Activated naive CD4-positive, alpha-beta T cell treated with anti-CD3 and anti-CD28 coated beads for 36 hours (primary cell): Measurements from ENCODE around the gene KPNA3. TPM values are rescaled to one million over a fixed set of nuclear protein-coding genes. Genes with fewer than 3 reads are reported as not detected.
"Not testable (repeated sequence)": the region's sequence is repeated elsewhere in the genome, so short reads cannot be mapped to it uniquely, and the experiment has no call there.

Experiments used
- CTCF ChIA-PET: fragments of 350-600 bp; sonication (Branson Sonifier 250); formaldehyde crosslinking; loops from one replicate; lab custom pipeline; 2021; ENCODE audit warnings: antibody characterized with exemption; lab: Charles Lee
- DNase-seq: peaks from one replicate; pipeline ENCODE4 v3.0.0-alpha.2; 2020
- H3K27ac Mint-ChIP-seq: one replicate; pipeline ENCODE4 v1.8.0; 2021; ENCODE audit warnings: mild to moderate bottlenecking, mixed read lengths
- H3K27me3 Mint-ChIP-seq: one replicate; pipeline ENCODE4 v1.8.0; 2021; ENCODE audit warnings: low read depth, mixed read lengths
- H3K36me3 Mint-ChIP-seq: one replicate; pipeline ENCODE4 v1.8.0; 2021; ENCODE audit warnings: low read depth, mixed read lengths
- H3K4me1 Mint-ChIP-seq: one replicate; pipeline ENCODE4 v1.8.0; 2021; ENCODE audit warnings: low read depth, mixed read lengths
- H3K4me3 Mint-ChIP-seq: one replicate; pipeline ENCODE4 v1.8.0; 2021; ENCODE audit warnings: mild to moderate bottlenecking, moderate library complexity, mixed read lengths
- H3K9me3 Mint-ChIP-seq: one replicate; pipeline ENCODE4 v1.8.0; 2021; ENCODE audit warnings: mixed read lengths
- intact Hi-C: fragments of 100-400 bp; cut with micrococcal nuclease; formaldehyde crosslinking; loops from one replicate; pipeline ENCODE4 v1.15.1; 2023
- total RNA-seq, 2 experiments: library from RNA; stranded (reverse); gene quantifications; one replicate each; pipeline ENCODE4 v1.2.3, GENCODE V29; 2021

The KPNA3 gene
- total RNA-seq, 2 experiments from 2014 or later: 47.9 to 50.7 TPM

DNA sequence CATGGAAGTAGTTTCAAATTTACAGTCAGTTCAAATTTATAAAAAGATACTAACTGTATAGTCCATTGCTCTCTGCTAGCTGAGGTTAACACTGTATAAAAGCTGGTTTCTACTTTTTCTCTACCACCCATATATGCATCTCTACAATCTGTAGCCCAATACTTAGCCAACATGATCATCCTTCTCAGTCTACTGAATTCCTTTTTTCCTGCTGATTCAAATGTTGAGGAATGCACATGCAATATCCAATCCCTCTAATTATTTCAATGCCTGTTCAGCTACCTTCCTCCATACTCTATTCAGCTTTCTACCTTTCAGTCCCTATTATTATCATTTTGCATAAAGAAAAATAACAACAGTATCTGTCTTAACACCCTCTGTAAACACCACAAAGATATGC, 15.6 kb downstream of the KPNA3 start:
- Mint-ChIP-seq H3K9me3 (no peaks in the 10 kb centered on the region), H3K27me3 (no peaks in the 10 kb centered on the region), H3K4me1 (peaks cover 42% of the 10 kb centered on the region), H3K27ac (no peak overlapping the region), H3K36me3 (no peaks in the 10 kb centered on the region), H3K4me3 (no peak overlapping the region)
- CTCF ChIA-PET: no interaction called here
- intact Hi-C loops: no loop called here
- DNase-seq: no peak

DNA sequence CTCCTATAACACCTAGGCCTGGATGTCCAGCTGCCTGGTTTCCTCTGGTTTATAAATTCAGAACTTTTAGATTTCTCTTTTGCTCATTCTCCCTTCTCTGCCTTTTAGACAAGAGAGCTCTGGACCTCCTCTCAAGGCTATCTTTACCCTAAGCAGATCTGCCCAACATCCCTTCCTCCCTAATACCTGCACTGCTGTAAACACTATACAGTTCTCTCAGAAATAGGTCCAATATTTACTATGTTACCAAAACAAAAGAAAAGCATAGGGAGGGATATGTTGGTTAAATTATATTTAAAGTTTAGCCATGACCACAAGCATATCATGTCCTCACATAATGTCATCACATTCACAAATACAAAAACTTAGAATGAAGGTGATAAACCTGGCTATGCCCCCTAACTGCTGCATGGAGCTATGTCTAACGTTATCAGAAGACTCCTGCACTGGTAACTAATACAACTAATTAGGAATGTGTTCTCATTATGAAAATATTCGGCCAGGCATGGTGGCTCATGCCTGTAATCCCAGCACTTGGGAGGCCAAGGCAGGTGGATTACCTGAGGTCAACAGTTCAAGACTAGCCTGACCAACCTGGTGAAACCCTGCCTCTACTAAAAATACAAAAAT, 18.0 kb downstream of the KPNA3 start:
- no peak overlapping the region for H3K27ac Mint-ChIP-seq
- H3K9me3 Mint-ChIP-seq: no peaks in the 10 kb centered on the region
- peaks cover 38% of the 10 kb centered on the region for H3K4me1 Mint-ChIP-seq
- no peak overlapping the region for H3K4me3 Mint-ChIP-seq
- CTCF ChIA-PET: no interaction called here
- no peak for DNase-seq
- no peaks in the 10 kb centered on the region for H3K27me3 Mint-ChIP-seq
- H3K36me3 Mint-ChIP-seq: no peaks in the 10 kb centered on the region
- intact Hi-C loops: loop anchor here (1.0 kb wide), 1 partner anchor 11 kb away; no protein-coding TSS in a partner anchor

DNA sequence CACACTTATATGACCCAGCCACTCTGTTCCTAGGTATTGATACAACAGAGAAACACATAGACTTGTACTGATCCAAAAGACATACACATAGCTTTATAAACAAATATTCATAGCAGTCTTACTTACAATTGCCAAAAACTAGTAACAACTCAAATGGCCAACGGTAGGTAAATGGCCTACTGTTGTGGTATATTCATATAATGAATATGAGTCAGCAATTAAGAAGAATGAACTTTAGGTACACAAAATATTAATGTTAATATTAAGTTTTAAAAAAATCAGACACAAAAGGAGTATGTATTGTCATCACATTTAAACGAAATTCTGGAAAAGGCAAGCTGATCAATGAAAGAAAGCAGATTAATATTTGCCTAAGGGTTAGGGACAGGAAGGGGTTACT, 19.7 kb downstream of the KPNA3 start:
- no peaks in the 10 kb centered on the region for H3K27me3 Mint-ChIP-seq
- H3K4me3 Mint-ChIP-seq: no peak overlapping the region
- H3K9me3 Mint-ChIP-seq: no peaks in the 10 kb centered on the region
- CTCF ChIA-PET: no interaction called here
- no peaks in the 10 kb centered on the region for H3K36me3 Mint-ChIP-seq
- H3K27ac Mint-ChIP-seq: no peak overlapping the region
- peaks cover 33% of the 10 kb centered on the region for H3K4me1 Mint-ChIP-seq
- no peak for DNase-seq
- intact Hi-C loops: no loop called here

DNA sequence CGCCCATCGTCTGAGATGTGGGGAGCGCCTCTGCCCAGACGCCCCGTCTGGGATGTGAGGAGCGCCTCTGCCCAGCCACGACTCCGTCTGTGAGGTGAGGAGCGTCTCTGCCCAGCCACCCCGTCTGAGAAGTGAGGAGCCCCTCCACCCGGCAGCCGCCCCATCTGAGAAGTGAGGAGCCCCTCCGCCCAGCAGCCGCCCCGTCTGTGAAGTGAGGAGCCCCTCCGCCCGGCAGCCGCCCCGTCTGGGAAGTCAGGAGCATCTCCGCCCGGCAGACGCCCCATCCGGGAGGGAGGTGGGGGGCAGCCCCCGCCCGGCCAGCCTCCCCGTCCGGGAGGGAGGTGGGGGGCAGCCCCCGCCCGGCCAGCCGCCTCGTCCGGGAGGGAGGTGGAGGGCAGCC, 30.7 kb downstream of the KPNA3 start:
- H3K27me3 Mint-ChIP-seq, H3K27ac Mint-ChIP-seq, H3K4me3 Mint-ChIP-seq, DNase-seq, intact Hi-C loops, H3K9me3 Mint-ChIP-seq, CTCF ChIA-PET: not testable (repeated sequence)
- Mint-ChIP-seq H3K36me3 (peaks cover 26% of the 10 kb centered on the region), H3K4me1 (peaks cover 29% of the 10 kb centered on the region)

DNA sequence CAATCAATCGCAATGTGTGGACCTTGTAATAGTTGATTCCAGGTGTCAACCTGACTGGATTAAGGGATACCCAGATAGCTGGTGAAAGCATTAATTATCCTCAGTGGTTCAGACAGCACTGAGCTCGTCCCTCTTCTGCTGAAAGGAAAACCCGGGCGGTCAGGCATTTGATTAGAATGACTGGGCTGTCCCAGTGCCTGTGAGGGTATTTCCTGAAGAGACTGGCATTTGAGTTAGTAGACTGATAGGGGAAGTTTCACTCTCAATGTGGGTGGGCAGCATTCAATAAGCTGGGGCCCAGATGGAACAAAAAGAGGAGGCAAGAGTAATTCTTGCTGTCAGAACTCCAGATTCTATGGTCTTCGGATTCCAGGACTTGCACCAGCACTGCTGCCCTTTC, 31.9 kb downstream of the KPNA3 start:
- Mint-ChIP-seq H3K36me3 (peaks cover 27% of the 10 kb centered on the region), H3K4me3 (no peak overlapping the region), H3K27ac (no peak overlapping the region), H3K4me1 (peaks cover 31% of the 10 kb centered on the region), H3K9me3 (peaks cover 5% of the 10 kb centered on the region), H3K27me3 (no peaks in the 10 kb centered on the region)
- intact Hi-C loops: no loop called here
- CTCF ChIA-PET: no interaction called here
- no peak for DNase-seq

DNA sequence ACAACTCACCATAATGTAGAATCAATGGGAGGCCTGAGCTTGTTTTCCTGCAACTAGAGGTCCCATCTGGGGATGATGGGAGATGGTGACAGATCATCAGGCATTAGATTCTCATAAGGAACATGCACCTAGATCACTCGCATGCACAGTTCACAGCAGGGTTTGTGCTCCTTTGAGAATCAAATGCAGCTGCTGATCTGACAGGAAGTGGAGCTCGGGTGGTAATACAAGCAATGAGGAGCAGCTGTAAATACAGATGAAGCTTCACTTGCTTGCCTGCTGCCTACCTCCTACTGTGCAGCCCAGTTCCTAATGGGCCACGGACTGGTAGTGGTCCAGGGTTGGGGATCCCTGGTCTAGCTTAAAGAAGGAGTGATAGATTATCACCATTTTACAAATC, 33.0 kb downstream of the KPNA3 start:
- no peaks in the 10 kb centered on the region for H3K27me3 Mint-ChIP-seq
- H3K9me3 Mint-ChIP-seq: peaks cover 5% of the 10 kb centered on the region
- intact Hi-C loops: no loop called here
- H3K36me3 Mint-ChIP-seq: peaks cover 27% of the 10 kb centered on the region
- H3K4me3 Mint-ChIP-seq: no peak overlapping the region
- H3K4me1 Mint-ChIP-seq: peaks cover 37% of the 10 kb centered on the region
- no peak overlapping the region for H3K27ac Mint-ChIP-seq
- DNase-seq: peak; percentile 7
- CTCF ChIA-PET: interaction anchor here (0.9 kb wide), 1 partner anchor 177 kb away, joined by 3 read pairs; the partner anchor contains the start of gene SPRYD7

DNA sequence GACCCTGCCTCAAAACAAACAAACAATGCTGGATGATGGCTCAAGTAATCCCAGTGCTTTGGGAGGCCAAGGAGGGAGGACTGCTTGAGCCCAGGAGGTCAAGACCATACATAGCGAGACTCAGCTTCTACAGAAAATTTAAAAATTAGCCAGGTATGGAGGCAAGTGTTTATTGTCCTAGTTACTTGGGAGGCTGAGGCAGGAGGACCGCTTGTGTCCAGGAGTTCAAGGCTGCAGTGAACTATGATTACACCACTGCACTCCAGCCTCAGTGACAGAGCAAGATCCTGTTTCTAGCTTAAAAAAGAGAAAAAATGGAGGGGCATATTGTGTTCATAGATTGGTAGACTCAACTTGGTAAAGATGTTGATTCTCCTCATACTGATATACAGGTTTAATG, 36.2 kb downstream of the KPNA3 start:
- Mint-ChIP-seq H3K4me3 (no peak overlapping the region), H3K36me3 (peaks cover 19% of the 10 kb centered on the region), H3K9me3 (peaks cover 5% of the 10 kb centered on the region), H3K27me3 (no peaks in the 10 kb centered on the region), H3K27ac (no peak overlapping the region), H3K4me1 (peaks cover 57% of the 10 kb centered on the region)
- no peak for DNase-seq
- CTCF ChIA-PET: interaction anchor here (0.8 kb wide), 1 partner anchor 17 kb away, joined by 3 read pairs; no protein-coding TSS in a partner anchor
- intact Hi-C loops: no loop called here

DNA sequence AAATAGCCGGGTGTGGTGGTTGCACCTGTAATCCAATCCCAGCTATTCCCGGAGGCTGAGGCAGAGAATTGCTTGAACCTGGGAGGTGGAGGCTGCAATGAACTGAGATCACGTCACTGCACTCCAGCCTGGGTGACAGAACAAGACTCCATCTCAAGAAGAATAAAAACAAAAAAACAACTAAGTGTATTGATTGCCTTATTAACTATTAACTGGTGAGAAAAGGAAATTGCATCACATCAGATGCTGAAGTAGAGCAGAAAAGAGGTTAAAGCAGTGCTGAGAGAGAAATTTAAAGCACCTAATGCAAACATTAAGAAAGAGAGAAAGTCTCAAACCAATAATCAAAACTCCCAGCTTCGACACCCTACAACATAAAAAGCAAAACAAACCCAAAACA, 38.3 kb downstream of the KPNA3 start:
- H3K36me3 Mint-ChIP-seq: peaks cover 9% of the 10 kb centered on the region
- CTCF ChIA-PET: no interaction called here
- no peaks in the 10 kb centered on the region for H3K9me3 Mint-ChIP-seq
- no peaks in the 10 kb centered on the region for H3K27me3 Mint-ChIP-seq
- no peak overlapping the region for H3K4me3 Mint-ChIP-seq
- H3K27ac Mint-ChIP-seq: no peak overlapping the region
- peaks cover 47% of the 10 kb centered on the region for H3K4me1 Mint-ChIP-seq
- intact Hi-C loops: no loop called here
- DNase-seq: no peak

DNA sequence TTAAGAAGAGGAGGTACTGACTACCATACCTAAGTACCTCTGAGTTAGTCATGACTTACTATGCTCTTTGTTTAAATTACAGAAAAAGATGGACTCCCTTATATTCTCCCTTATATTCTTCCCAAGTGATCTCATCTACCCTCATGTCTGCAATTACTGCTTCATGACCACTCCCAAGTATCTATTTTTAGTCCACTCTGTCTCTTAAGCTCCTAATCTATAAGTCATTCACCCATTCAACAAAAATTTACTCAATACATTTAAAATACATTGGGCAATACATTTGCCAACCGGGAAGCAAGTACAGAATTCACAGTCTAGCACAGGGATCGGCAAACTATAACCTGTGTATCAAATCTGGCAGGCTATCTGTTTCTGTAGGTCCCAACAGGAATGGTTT, 42.6 kb downstream of the KPNA3 start:
- Mint-ChIP-seq H3K9me3 (no peaks in the 10 kb centered on the region), H3K4me1 (peaks cover 30% of the 10 kb centered on the region), H3K27me3 (no peaks in the 10 kb centered on the region), H3K27ac (no peak overlapping the region), H3K36me3 (peaks cover 10% of the 10 kb centered on the region), H3K4me3 (no peak overlapping the region)
- CTCF ChIA-PET: interaction anchor here (0.8 to 0.9 kb wide), 2 partner anchors 180 to 247 kb away, joined by 3 to 4 read pairs; no protein-coding TSS in a partner anchor
- DNase-seq: no peak
- intact Hi-C loops: no loop called here

DNA sequence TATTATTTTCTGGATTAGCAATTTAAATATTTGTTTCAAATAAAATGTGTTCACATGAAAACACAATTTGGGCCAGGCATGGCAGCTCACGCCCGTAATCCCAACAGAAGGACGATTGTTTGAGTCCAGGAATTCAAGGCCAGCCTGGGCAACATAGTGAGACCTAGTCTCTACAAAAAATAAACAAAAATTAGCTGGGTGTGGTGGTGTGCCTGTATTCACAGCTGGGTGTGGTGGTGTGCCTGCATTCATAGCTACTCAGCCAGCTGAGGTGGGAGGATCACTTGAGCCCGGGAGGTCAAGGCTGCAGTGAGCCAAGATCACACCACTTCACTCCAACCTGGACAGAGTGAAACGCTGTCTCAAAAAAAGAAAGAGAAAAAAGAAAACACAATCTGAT, 46.4 kb downstream of the KPNA3 start:
- DNase-seq: no peak
- no peaks in the 10 kb centered on the region for H3K27me3 Mint-ChIP-seq
- CTCF ChIA-PET: no interaction called here
- H3K36me3 Mint-ChIP-seq: peaks cover 8% of the 10 kb centered on the region
- no peaks in the 10 kb centered on the region for H3K9me3 Mint-ChIP-seq
- no peak overlapping the region for H3K27ac Mint-ChIP-seq
- intact Hi-C loops: no loop called here
- peaks cover 2% of the 10 kb centered on the region for H3K4me1 Mint-ChIP-seq
- no peak overlapping the region for H3K4me3 Mint-ChIP-seq

DNA sequence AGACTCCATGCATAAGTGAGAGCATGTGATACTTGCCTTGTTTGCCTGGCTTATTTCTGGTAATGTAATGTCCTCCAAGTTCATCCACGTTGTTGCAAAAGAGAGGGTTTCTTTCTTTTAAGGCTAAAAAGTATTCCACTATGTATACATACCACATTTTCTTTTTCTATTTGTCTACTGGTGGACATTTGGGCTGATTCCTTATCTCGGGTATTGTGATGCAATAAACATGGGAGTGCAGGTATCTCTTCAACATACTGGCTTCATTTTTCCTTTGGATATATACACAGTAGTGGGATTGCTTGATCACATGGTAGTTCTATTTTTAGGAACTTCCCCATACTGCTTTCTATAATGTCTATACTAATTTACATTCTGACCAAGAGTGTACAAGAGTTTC, 51.6 kb downstream of the KPNA3 start:
- intact Hi-C loops: no loop called here
- CTCF ChIA-PET: no interaction called here
- no peak for DNase-seq
- H3K27ac Mint-ChIP-seq: no peak overlapping the region
- no peaks in the 10 kb centered on the region for H3K4me1 Mint-ChIP-seq
- H3K27me3 Mint-ChIP-seq: no peaks in the 10 kb centered on the region
- no peaks in the 10 kb centered on the region for H3K9me3 Mint-ChIP-seq
- no peak overlapping the region for H3K4me3 Mint-ChIP-seq
- H3K36me3 Mint-ChIP-seq: peaks cover 10% of the 10 kb centered on the region

DNA sequence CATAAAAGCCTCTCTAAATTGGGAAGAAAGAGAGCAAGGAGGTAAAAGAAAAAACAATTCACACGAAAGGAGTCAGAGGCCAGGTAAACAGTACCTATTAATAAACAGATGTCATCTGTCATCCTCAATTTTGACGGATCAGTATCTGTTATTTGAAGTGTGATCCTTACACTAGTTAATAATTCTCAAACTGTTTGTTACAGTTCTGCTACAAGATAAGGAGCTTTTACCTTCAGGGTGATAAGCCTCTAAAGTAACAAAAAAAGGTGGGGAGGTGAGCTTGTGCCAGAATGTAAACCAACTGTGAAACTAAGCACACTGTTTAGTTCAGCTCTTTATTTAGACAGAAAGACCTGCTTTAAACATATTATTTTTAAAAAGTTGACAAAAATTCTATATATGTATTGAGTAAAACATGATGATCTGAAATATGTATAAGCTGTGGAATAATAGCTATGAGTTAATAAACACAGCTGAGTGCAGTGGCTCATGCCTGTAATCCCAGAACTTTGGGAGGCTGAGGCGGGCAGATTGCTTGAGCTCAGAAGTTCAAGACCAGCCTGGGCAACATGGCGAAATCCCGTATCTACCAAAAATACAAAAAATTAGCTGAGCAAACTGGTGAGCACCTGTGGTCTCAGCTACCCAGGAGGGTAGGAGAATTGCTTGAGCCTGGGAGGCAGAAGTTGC, 52.8 kb downstream of the KPNA3 start:
- intact Hi-C loops: no loop called here
- Mint-ChIP-seq H3K27me3 (no peaks in the 10 kb centered on the region), H3K9me3 (no peaks in the 10 kb centered on the region), H3K4me1 (no peaks in the 10 kb centered on the region), H3K4me3 (no peak overlapping the region), H3K36me3 (peaks cover 7% of the 10 kb centered on the region), H3K27ac (no peak overlapping the region)
- DNase-seq: no peak
- CTCF ChIA-PET: interaction anchor here (0.6 to 1.8 kb wide), 4 partner anchors 14 to 197 kb away, joined by 3 to 5 read pairs (median 3); partner anchors contain the start of gene SPRYD7
